Activated T-helper 2 cell treated with anti-CD3 and anti-CD28 coated beads, Interferon-gamma antibody, Interleukin-2, Interleukin-4, amounts not matched to agents 10 μg/mL and 5 μg/mL and 100 μg/mL, durations not matched to agents 14 hours and 24 hours and 36 hours (primary cell): ENCODE results near the gene METRNL. TPM values are rescaled to one million over a fixed set of nuclear protein-coding genes. Genes with fewer than 3 reads are reported as not detected.
"Not testable (repeated sequence)": the region's sequence is repeated elsewhere in the genome, so short reads cannot be mapped to it uniquely, and the experiment has no call there.

Source experiments
- DNase-seq: peaks from one replicate; pipeline ENCODE4 v3.0.0; 2021; ENCODE audit warnings: low spot score
- H3K27ac Mint-ChIP-seq: one replicate; pipeline ENCODE4 v1.8.0; 2021; ENCODE audit warnings: mixed read lengths
- H3K27me3 Mint-ChIP-seq: one replicate; pipeline ENCODE4 v1.8.0; 2021; ENCODE audit warnings: low read depth, mixed read lengths
- H3K36me3 Mint-ChIP-seq: one replicate; pipeline ENCODE4 v1.8.0; 2021; ENCODE audit warnings: low read depth, mixed read lengths
- H3K4me1 Mint-ChIP-seq: one replicate; pipeline ENCODE4 v1.8.0; 2021; ENCODE audit warnings: low read depth, mixed read lengths
- H3K4me3 Mint-ChIP-seq: one replicate; pipeline ENCODE4 v1.8.0; 2021; ENCODE audit warnings: low read depth, mild to moderate bottlenecking, moderate library complexity, mixed read lengths
- H3K9me3 Mint-ChIP-seq: one replicate; pipeline ENCODE4 v1.8.0; 2021; ENCODE audit warnings: mixed read lengths
- intact Hi-C: fragments of 100-400 bp; cut with micrococcal nuclease; formaldehyde crosslinking; loops from one replicate; pipeline ENCODE4 v1.15.1; 2023
- total RNA-seq: library from RNA; stranded (reverse); gene quantifications from 2 replicates; pipeline ENCODE4 v1.2.3, GENCODE V29; 2022

METRNL gene
- total RNA-seq, 1 donor from 2014 or later = 74.7 TPM

- no peak for DNase-seq
- peaks cover 25% of the 10 kb centered on the region for H3K27me3 Mint-ChIP-seq
- H3K9me3 Mint-ChIP-seq = no peaks in the 10 kb centered on the region
- H3K4me3 Mint-ChIP-seq = no peak overlapping the region
- H3K4me1 Mint-ChIP-seq = peaks cover 12% of the 10 kb centered on the region
- intact Hi-C loops = no loop called here
- H3K27ac Mint-ChIP-seq = no peak overlapping the region
- H3K36me3 Mint-ChIP-seq = no peaks in the 10 kb centered on the region
Measured at GRCh38 chr17:83125515-83126274, 46.3 kb downstream of the METRNL start.

DNA sequence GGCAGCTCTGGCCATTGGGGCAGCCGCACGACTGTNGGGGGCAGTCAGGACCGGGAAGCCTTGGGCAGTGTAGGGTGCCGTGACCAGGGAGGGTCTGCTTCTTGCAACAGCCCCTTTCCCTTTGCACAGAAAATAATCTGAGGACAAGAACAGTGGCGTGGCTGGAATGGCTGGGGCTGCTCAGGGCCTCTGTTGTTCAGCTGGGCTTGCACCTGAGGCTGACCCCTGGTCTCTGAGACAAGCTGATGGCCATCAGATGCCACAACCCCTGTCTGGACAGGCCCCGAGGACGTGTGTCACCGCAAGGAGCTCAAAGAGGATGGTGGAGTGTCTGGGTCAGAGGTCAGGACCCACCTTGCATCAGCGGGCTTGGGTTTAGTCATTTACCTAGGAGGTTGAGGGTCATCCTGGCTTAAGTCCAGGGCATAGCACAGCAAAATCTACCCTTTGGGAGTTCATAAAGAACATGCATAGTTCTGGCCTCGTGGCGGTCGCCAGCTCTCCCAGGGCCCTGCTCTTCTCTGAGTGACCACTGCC is 46.9 kb downstream of the METRNL start:
- H3K4me1 Mint-ChIP-seq = peaks cover 12% of the 10 kb centered on the region
- no peak overlapping the region for H3K27ac Mint-ChIP-seq
- no peaks in the 10 kb centered on the region for H3K9me3 Mint-ChIP-seq
- H3K4me3 Mint-ChIP-seq = no peak overlapping the region
- intact Hi-C loops = no loop called here
- no peak for DNase-seq
- H3K27me3 Mint-ChIP-seq = peaks cover 28% of the 10 kb centered on the region
- H3K36me3 Mint-ChIP-seq = no peaks in the 10 kb centered on the region

- no peak overlapping the region for H3K27ac Mint-ChIP-seq
- DNase-seq = no peak
- H3K36me3 Mint-ChIP-seq = no peaks in the 10 kb centered on the region
- no peak overlapping the region for H3K4me3 Mint-ChIP-seq
- intact Hi-C loops = no loop called here
- peaks cover 12% of the 10 kb centered on the region for H3K4me1 Mint-ChIP-seq
- H3K9me3 Mint-ChIP-seq = no peaks in the 10 kb centered on the region
- H3K27me3 Mint-ChIP-seq = peaks cover 19% of the 10 kb centered on the region
Measured at GRCh38 chr17:83127431-83128160, 48.2 kb downstream of the METRNL start.

DNA sequence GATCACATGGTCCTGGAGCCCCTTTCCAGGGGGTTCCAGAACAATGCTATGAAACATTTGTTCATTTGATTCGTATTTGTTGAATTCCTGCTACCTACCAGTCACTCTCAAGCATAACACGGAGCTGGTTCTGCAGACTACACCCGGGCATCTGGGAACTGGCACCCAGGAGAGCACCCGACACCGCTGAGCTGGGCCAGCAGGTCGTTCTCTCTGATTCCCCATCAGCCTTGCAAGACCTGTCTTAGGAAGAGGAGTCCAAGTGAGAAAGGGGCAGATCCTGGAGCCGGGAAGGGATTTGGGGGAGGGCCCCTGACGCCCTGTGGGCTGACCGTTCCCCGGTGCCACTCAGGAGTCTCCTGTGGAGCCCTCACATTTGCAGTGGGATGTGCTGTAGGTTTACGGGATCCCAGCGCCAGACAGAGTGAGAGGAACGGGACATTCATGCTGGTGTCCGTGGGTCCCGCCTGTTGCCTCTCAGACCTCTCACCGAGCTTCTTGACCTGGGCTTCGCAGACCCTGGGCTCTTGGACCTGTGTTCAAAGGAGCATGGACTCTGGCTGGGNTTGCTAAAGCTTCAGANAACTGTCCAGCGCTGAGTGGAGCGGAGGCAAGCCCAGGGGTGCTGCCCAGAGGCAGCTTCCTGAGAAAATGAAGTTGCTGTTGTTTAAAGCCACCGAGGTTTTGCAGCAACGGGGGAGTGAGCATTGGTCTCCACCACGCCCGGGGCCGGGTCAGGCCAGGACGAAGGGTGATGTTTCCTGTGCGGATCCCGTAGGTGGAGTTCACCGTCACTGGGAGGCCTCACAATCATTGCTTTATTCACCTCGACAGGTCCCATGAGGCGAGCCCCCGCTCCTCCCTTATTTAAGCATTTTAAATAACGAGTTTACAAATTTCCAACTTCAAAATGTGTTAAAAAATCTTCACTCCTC is 49.2 kb downstream of the METRNL start:
- Mint-ChIP-seq H3K27me3 (peaks cover 18% of the 10 kb centered on the region), H3K27ac (no peak overlapping the region), H3K36me3 (no peaks in the 10 kb centered on the region), H3K9me3 (no peaks in the 10 kb centered on the region), H3K4me1 (peaks cover 10% of the 10 kb centered on the region), H3K4me3 (no peak overlapping the region)
- DNase-seq = no peak
- intact Hi-C loops = no loop called here

GRCh38 chr17:83129676-83130075 is 50.3 kb downstream of the METRNL start:
- no peak for DNase-seq
- Mint-ChIP-seq H3K36me3 (no peaks in the 10 kb centered on the region), H3K4me1 (peaks cover 7% of the 10 kb centered on the region), H3K27me3 (peaks cover 15% of the 10 kb centered on the region), H3K9me3 (no peaks in the 10 kb centered on the region), H3K4me3 (no peak overlapping the region), H3K27ac (no peak overlapping the region)
- intact Hi-C loops = no loop called here

DNA sequence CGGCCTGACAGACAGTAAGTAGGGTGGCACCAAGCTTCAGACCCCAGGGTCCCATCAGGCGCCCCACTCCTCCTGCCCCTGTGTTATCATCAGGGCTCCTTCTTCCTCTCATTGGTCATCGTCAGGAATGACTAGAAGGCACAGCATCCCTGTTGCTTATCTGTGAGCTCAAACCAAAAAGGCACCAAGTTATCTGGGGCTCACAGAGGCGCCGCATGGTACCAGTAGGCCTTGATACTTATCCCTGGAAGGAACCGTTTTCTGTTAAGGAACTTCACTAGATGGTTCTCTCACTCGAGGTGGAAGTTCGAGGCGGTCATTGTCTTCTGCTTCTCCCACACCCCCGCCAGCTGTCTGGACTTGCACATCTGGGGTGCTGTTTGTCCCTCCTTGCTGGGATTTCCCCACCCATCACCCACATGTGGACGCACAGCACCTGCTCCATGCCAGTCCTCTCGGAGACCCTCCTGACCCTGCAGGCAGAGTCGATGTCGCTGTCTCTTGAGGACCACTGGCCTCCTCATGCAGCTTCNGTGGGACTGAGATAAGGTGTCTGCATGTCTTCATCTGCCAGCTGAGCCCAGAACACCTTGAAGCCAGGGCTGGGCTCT is 52.1 kb downstream of the METRNL start:
- H3K27me3 Mint-ChIP-seq = peaks cover 9% of the 10 kb centered on the region
- H3K27ac Mint-ChIP-seq = no peak overlapping the region
- H3K36me3 Mint-ChIP-seq = no peaks in the 10 kb centered on the region
- H3K4me3 Mint-ChIP-seq = no peak overlapping the region
- intact Hi-C loops = no loop called here
- no peak for DNase-seq
- H3K9me3 Mint-ChIP-seq = no peaks in the 10 kb centered on the region
- no peaks in the 10 kb centered on the region for H3K4me1 Mint-ChIP-seq

DNA sequence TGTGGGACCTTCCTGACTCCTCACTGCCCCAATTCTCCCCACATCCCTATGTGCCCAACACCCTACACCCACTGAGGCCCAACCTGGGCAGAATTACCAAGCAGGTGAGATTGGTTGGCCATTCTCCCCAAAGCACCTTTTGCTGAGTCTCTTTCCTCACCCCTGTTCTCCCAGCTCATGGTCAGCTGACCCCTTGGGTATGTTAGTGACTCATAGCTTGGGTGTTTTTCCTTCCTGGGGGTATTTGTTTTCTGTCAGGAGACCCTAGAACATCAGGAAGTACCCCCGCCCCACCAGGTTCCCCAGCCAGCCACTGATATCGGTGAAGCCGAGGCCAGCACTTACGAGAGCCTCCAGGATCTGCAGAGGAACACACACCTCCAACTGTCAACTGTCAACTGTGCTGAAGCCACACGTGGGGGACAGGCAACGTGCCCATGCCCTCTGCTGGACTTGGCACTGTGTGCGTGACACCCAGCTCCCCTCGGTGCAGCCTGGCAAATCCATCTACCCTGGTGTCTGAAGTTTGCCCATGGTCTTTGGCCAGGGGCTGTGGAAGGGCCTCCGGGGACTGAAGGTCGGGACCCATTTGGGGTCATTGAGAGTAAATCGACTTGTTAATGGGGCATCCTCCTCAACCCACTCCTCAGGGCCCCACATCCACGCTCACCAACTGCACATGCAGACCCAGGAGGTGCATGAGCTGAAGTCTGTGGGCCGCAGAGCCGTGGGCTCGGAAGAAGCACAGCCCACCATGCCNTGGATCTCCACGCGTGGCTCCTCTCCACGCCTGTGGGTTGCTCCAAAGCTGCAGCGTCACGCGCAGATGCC is 53.1 kb downstream of the METRNL start:
- intact Hi-C loops = no loop called here
- H3K4me3 Mint-ChIP-seq = no peak overlapping the region
- no peaks in the 10 kb centered on the region for H3K9me3 Mint-ChIP-seq
- H3K27me3 Mint-ChIP-seq = peaks cover 9% of the 10 kb centered on the region
- no peaks in the 10 kb centered on the region for H3K36me3 Mint-ChIP-seq
- H3K4me1 Mint-ChIP-seq = no peaks in the 10 kb centered on the region
- no peak for DNase-seq
- no peak overlapping the region for H3K27ac Mint-ChIP-seq

DNA sequence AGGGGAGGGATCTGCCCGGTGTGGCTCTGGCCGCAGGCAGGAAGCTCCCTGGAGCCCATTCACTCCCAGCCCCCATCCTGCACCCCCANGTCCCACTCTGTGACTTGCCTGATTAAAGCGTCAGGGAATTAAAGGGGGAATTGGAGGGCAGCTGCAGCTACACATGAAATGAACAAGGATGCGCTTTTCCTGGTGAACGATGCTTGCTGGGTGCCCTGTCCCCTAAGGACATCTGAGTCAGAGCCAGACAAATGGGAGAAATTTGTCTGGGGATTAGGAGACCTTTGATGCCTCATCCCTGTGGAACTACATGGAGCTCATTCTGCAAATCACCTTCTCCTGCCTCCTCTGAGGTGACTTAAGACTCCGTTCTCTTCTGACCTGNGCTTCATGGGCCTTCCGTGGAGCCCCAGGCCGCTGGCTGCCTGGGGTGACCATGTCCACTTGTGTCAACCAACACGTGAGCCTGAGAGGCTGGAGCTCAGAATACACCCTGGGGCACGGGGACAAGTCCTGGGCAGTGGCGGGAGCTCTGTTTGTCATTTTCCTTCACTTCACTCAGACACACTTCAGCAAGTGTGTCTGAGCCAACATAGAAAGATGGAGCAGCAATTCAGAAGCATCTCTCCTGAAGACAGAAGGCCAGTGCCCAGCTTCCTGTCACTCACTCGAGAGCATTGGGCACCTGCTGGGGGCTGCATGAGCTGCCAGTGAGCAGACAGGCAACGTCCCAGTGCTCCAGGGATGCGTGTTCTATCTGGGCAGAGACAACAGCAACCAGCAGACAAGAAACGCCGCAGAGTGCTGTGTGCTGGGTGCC is 54.1 kb downstream of the METRNL start:
- H3K9me3 Mint-ChIP-seq = no peaks in the 10 kb centered on the region
- H3K27me3 Mint-ChIP-seq = peaks cover 9% of the 10 kb centered on the region
- intact Hi-C loops = no loop called here
- no peak overlapping the region for H3K4me3 Mint-ChIP-seq
- H3K4me1 Mint-ChIP-seq = no peaks in the 10 kb centered on the region
- H3K36me3 Mint-ChIP-seq = no peaks in the 10 kb centered on the region
- no peak for DNase-seq
- no peak overlapping the region for H3K27ac Mint-ChIP-seq

DNA sequence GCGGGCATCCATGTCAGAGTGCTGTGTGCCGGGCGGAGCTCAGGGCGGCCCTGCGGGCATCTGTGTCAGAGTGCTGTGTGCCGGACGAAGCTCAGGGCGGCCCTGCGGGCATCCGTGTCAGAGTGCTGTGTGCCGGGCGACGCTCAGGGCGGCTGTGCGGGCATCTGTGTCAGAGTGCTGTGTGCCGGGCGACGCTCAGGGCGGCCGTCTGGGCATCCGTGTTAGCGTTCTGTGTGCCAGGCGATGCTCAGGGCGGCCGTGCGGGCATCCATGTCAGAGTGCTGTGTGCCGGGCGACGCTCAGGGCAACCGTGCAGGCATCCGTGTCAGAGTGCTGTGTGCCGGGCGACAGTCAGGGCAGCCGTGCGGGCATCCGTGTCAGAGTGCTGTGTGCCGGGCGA is 55.0 kb downstream of the METRNL start:
- intact Hi-C loops, H3K27ac Mint-ChIP-seq, H3K36me3 Mint-ChIP-seq, H3K4me3 Mint-ChIP-seq, H3K4me1 Mint-ChIP-seq, H3K9me3 Mint-ChIP-seq, H3K27me3 Mint-ChIP-seq, DNase-seq: not testable (repeated sequence)

GRCh38 chr17:83135692-83136091 is 56.3 kb downstream of the METRNL start:
- intact Hi-C loops = no loop called here
- H3K4me1 Mint-ChIP-seq = no peaks in the 10 kb centered on the region
- no peak for DNase-seq
- H3K9me3 Mint-ChIP-seq = no peaks in the 10 kb centered on the region
- H3K27me3 Mint-ChIP-seq = peaks cover 11% of the 10 kb centered on the region
- H3K36me3 Mint-ChIP-seq = no peaks in the 10 kb centered on the region
- H3K27ac Mint-ChIP-seq = no peak overlapping the region
- no peak overlapping the region for H3K4me3 Mint-ChIP-seq

- intact Hi-C loops = no loop called here
- H3K27ac Mint-ChIP-seq = no peak overlapping the region
- peaks cover 12% of the 10 kb centered on the region for H3K27me3 Mint-ChIP-seq
- no peaks in the 10 kb centered on the region for H3K9me3 Mint-ChIP-seq
- no peaks in the 10 kb centered on the region for H3K4me1 Mint-ChIP-seq
- H3K4me3 Mint-ChIP-seq = no peak overlapping the region
- no peak for DNase-seq
- H3K36me3 Mint-ChIP-seq = no peaks in the 10 kb centered on the region
Measured at GRCh38 chr17:83136156-83136555, 56.7 kb downstream of the METRNL start.
